Heart right ventricle (tissue), 16 donors: ENCODE results near the gene VCX. TPM values are rescaled to one million over a fixed set of nuclear protein-coding genes. Genes with fewer than 3 reads are reported as not detected.
"Not testable (repeated sequence)": the region's sequence is repeated elsewhere in the genome, so short reads cannot be mapped to it uniquely, and the experiment has no call there.

ENCODE experiments used
- ATAC-seq, 8 donors: fragments of 200-7000 bp; cut with Tn5 transposase; one replicate each; pipeline ENCODE4 v1.9.1; 2020; ENCODE audit warnings: mild to moderate bottlenecking in 8 of 8, moderate library complexity in 8 of 8, moderate number of reproducible peaks in 1 of 8
- DNase-seq, 2 donors: peaks; one replicate each; pipeline ENCODE4 v3.0.0-alpha.2; 2020
- H3K27ac ChIP-seq, 10 donors: fragments of 200-600 bp; sonication (generic) in 2 of 10; one replicate each; pipeline versions ENCODE4 v1.5.0 to v1.8.0; 2020 to 2022; ENCODE audit warnings: mild to moderate bottlenecking in 3 of 10
- H3K27me3 ChIP-seq, 7 donors: fragments of 200-600 bp; one replicate each; pipeline ENCODE4 v1.8.0; 2021 to 2022; ENCODE audit warnings: mild to moderate bottlenecking in 2 of 7
- H3K36me3 ChIP-seq, 9 donors: fragments of 200-600 bp; sonication (generic) in 1 of 9; one replicate each; pipeline versions ENCODE4 v1.5.0 to v1.8.0; 2020 to 2022; ENCODE audit warnings: mild to moderate bottlenecking in 2 of 9
- H3K4me1 ChIP-seq, 9 donors: fragments of 200-600 bp; sonication (generic) in 1 of 9; one replicate each; pipeline versions ENCODE4 v1.5.0 to v1.8.0; 2020 to 2022; ENCODE audit warnings: mild to moderate bottlenecking in 4 of 9
- H3K4me3 ChIP-seq, 10 donors: fragments of 200-600 bp; sonication (generic) in 2 of 10; one replicate each; pipeline versions ENCODE4 v1.5.0 to v1.8.0; 2020 to 2022; ENCODE audit warnings: mild to moderate bottlenecking in 7 of 10, moderate library complexity in 2 of 10
- H3K9me3 ChIP-seq, 11 donors: fragments of 200-600 bp in 10 of 11; sonication (generic) in 2 of 11; one replicate each; pipeline versions ENCODE4 v1.5.0 to v1.8.0; 2013 to 2022; ENCODE audit warnings: mild to moderate bottlenecking in 2 of 11, control low read depth in 1 of 11, moderate library complexity in 1 of 11
- WGBS, 2 donors: extraction: QIAGEN DNeasy Blood & Tissue Kit; methylation state at CpG; one replicate each; pipeline ENCODE4 v1.1.7; 2013; ENCODE audit warnings: inconsistent platforms in 1 of 2; 5-methylcytosine and 5-hydroxymethylcytosine counted together
- intact Hi-C, 10 donors: fragments of 100-400 bp; cut with DNase I; formaldehyde crosslinking; loops; one replicate each; pipeline versions ENCODE4 v1.11.1 to v1.14.2; 2022
- long read RNA-seq, 3 donors: library from polyadenylated mRNA; unstranded; transcript quantifications; one replicate each; pipeline ENCODE4 v2.0.0, GENCODE V29; 2020 to 2021
- polyA plus RNA-seq, 2 donors: library from polyadenylated mRNA; stranded (reverse); fragments of 200-250 nt; gene quantifications; one replicate each; pipeline ENCODE4 v1.2.3, GENCODE V29; 2013
- total RNA-seq, 10 donors: library from RNA; stranded (reverse); fragmentation: NEBNext Ultra II Directional in 3 of 10; extraction: Animal tissue kit (Norgen Biotek cat#: 25700) in 3 of 10; gene quantifications; one replicate each; pipeline versions ENCODE4 v1.2.1 to v1.2.4, GENCODE V29; 2021 to 2023
- TF ChIP-seq, protein P1 (sequence below), 9 donors: fragments of 200-600 bp; sonication (generic) in 2 of 9; IDR thresholded peaks; one replicate each; pipeline versions ENCODE4 v1.5.0 to v1.8.0; 2021 to 2022; ENCODE audit warnings: antibody characterized with exemption in 9 of 9, mild to moderate bottlenecking in 5 of 9, moderate library complexity in 1 of 9
- donor health status: Arrhythmogenic right ventricular cardiomyopathy.
- donor health status: ischemic (EF 13 %, LVEDD 7.1; RV severe dilation, severe dysfunction).
- donor health status: healthy with polysubstance abuse.
- donor health status: DM: no; HTN: yes; CAD: no.
- donor health status: DM: no; HTN: no; CAD: no.
- donor health status: ischemic (EF 25% LVEDD 6.9; RV normal size, moderate dysfunction).
- donor health status: ischemic (EF 25% LVEDD 5.7; RV mildly dilated, moderate dysfunction).
- donor health status: healthy.
- donor health status: DM: yes; HTN: yes; CAD: no.
- donor health status: Ischemic cardiomyopathy.
- donor health status: ischemic (EF 35%, LVEDD 5.7; RV mildly dilated, moderate dysfunction).
- donor health status: nonischemic (EF 11% LVEDD 7.7; RV severe dilation, severe dysfunction).
- donor health status: DM: yes; HTN: yes; CAD: no.
- donor health status: PGD.
- donor health status: ischemic (EF 29% LVEDD 5.4; RV normal size, mild dysfunction).
- donor health status: nonischemic (EF 23%, LVEDD 6.1; RV moderate dilation, normal function).

The VCX gene
- total RNA-seq (under 1 TPM in 1 of 10 donors, not detected in 9; 0.24 TPM), polyA plus RNA-seq (not detected)
- long read RNA-seq, donor 1, result 0 reads
- long read RNA-seq, donor 2, result 0 reads
- long read RNA-seq, donor 3, result 0 reads

DNA sequence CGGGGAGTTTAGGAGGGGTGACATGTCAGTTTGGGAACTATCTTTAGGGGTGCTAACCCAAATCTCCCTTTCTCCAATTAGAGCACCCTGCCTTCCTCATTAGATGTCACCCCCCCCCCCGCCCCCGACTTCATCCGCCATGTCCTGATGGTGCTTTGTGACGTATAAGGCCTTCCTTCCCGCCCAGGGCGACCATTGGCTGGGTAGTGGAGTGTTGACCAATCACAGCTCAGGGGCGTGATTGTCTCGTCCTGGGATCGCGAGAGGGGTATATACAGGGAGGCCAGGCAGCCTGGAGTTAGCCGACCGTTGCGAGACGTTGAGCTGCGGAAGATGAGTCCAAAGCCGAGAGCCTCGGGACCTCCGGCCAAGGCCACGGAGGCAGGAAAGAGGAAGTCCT lies at the start of gene VCX:
VCX (plus strand) TSS at position 301 of the 400 bp plus-strand sequence; CDS start at position 334, 33 bp downstream.
- intact Hi-C loops, DNase-seq, ATAC-seq: not testable (repeated sequence)

DNA sequence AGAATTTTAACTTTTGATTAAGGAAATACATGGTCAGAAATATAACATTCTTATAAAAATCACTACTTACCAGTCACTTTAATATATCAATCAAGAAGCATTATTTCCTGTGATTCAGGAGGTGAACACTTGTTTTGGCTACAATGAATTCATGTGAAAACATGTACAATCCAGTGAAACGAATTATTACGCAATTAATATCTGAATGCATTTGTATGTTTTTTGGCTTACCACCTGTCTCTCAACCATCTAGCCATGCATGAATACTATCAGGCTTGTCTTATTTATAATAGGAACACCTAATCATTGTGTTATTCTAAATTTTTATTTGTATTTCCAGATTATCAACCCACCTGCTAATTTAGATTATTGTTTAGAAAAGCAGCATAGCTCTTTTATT lies 44.6 kb upstream of the VCX start:
- TF ChIP-seq, protein P1, sequence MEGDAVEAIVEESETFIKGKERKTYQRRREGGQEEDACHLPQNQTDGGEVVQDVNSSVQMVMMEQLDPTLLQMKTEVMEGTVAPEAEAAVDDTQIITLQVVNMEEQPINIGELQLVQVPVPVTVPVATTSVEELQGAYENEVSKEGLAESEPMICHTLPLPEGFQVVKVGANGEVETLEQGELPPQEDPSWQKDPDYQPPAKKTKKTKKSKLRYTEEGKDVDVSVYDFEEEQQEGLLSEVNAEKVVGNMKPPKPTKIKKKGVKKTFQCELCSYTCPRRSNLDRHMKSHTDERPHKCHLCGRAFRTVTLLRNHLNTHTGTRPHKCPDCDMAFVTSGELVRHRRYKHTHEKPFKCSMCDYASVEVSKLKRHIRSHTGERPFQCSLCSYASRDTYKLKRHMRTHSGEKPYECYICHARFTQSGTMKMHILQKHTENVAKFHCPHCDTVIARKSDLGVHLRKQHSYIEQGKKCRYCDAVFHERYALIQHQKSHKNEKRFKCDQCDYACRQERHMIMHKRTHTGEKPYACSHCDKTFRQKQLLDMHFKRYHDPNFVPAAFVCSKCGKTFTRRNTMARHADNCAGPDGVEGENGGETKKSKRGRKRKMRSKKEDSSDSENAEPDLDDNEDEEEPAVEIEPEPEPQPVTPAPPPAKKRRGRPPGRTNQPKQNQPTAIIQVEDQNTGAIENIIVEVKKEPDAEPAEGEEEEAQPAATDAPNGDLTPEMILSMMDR (IDR thresholded peaks at IDR 0.05), result no peak
- no peaks in the 10 kb centered on the region for H3K9me3 ChIP-seq
- H3K27me3 ChIP-seq, result no peaks in the 10 kb centered on the region
- ATAC-seq, result no peak
- H3K4me3 ChIP-seq, result no peak overlapping the region
- H3K27ac ChIP-seq, result no peak overlapping the region
- no peaks in the 10 kb centered on the region for H3K36me3 ChIP-seq
- H3K4me1 ChIP-seq, result no peaks in the 10 kb centered on the region
- DNase-seq, result no peak
- WGBS, 2 donors, result 84 to 95% methylated on average over 2 of the region's 2 CpGs
- intact Hi-C loops, result no loop called here

More for the DNA sequence above, at the start of gene VCX:
- not testable (repeated sequence) for H3K36me3 ChIP-seq, H3K27me3 ChIP-seq, H3K27ac ChIP-seq, H3K9me3 ChIP-seq, H3K4me1 ChIP-seq, H3K4me3 ChIP-seq
- WGBS, 2 donors, result 97% methylated on average over 6 of the region's 20 CpGs; no CpG with 5 or more reads in 1 of the 2 donors

DNA sequence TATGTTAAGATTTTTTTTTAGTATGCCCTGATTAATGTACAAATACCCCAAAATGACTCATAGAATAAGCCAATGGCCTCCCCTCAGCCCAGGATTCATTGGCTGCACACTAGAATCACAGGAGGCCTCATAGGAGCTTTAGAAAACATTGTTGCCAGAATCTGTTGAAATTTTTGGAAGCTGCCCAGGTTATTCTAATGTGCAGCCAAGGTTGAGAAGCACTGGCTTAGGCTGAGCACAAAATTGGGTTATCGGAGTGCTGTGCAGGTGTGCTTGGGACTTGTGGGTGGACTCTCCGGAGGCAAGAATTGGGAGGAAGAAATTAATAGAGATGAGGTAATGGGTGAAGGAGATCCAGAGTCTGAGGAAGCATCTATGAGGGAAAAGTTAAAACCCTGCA lies 41.3 kb upstream of the VCX start:
- no peaks in the 10 kb centered on the region for H3K27me3 ChIP-seq
- H3K27ac ChIP-seq, result no peak overlapping the region
- no peak overlapping the region for H3K4me3 ChIP-seq
- H3K4me1 ChIP-seq, result no peaks in the 10 kb centered on the region
- H3K36me3 ChIP-seq, result no peaks in the 10 kb centered on the region
- H3K9me3 ChIP-seq, result no peaks in the 10 kb centered on the region
- TF ChIP-seq, protein P1 (IDR thresholded peaks at IDR 0.05), result no peak
- no peak for DNase-seq
- WGBS, 2 donors, result 57 to 73% methylated on average over 2 of the region's 2 CpGs
- intact Hi-C loops, result loop anchor here in 1 of 10 donors (5.0 kb wide), 1 partner anchor 251 kb away; no protein-coding TSS in a partner anchor
- no peak for ATAC-seq

DNA sequence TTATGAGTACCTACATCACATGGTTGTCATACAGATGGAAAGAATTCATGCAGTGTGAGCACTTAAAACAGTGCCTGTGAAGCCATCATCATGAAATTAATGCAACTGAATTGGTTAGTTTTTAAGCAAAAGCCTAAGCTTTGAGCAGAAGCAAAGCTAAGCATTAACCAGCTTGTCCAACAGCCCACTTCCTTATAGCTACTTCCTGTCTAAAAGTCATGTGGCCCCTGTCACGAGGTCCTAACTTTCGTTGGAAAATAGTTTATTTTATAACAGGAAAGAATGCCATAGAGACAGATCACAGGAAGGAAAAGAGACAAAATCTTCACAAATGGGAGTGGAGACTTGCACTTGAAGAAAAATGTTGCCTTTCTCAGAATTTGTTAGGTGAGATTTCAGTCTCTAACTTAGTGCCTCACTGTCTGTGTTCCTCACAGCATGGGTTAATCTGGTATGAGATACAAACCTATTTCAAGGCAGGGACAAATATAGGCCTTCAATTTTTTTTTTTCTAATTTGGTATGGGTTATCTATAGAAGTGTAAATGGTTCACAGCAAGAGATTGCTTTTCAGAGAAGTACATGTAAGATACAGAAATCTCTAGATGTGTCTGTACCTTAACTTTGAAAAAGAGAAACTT lies 27.7 kb upstream of the VCX start:
- H3K9me3 ChIP-seq, result peaks cover 0 to 14% (median 0%) of the 10 kb centered on the region in 11 donors
- DNase-seq (no peak), ATAC-seq (no peak)
- intact Hi-C loops, result no loop called here
- H3K27ac ChIP-seq, result no peak overlapping the region
- peaks cover 0 to 5% (median 0%) of the 10 kb centered on the region in 7 donors for H3K27me3 ChIP-seq
- H3K36me3 ChIP-seq, result no peaks in the 10 kb centered on the region
- no peaks in the 10 kb centered on the region for H3K4me1 ChIP-seq
- TF ChIP-seq, protein P1 (IDR thresholded peaks at IDR 0.05), result no peak
- H3K4me3 ChIP-seq, result no peak overlapping the region
- 17 to 28% methylated on average over 2 of the region's 2 CpGs for WGBS, 2 donors

DNA sequence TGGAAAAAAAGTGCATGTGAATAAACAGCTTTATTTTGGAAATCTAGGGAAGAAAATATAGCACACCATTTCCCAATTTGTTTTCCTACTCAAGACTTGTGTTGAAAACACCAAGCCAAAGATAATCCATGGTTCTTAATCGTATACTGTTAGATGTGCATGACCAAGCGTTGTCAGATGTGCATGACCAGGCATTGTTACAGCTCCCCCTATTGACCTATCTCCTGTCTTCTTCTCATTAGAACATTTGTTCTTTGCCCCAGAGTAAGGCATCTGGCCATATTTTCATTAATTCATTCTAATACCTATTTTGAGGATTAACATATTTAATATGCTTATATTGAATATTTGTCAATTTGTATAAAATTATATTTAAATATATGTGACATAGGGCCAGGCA lies 14.4 kb upstream of the VCX start:
- Histone ChIP-seq H3K36me3 (no peaks in the 10 kb centered on the region), H3K27me3 (no peaks in the 10 kb centered on the region), H3K9me3 (no peaks in the 10 kb centered on the region), H3K4me1 (no peaks in the 10 kb centered on the region), H3K4me3 (no peak overlapping the region), H3K27ac (no peak overlapping the region)
- DNase-seq, result no peak
- TF ChIP-seq, protein P1 (IDR thresholded peaks at IDR 0.05), result peak in 5 of 9 donors; percentile 11 to 37 (median 18)
- ATAC-seq, result no peak
- WGBS, 2 donors, result 36 to 45% methylated on average over 2 of the region's 2 CpGs
- intact Hi-C loops, result no loop called here
